PC-3 (cell line): Measurements from ENCODE around the gene CEP78. TPM values are rescaled to one million over a fixed set of nuclear protein-coding genes. Genes with fewer than 3 reads are reported as not detected.

Experiments
- ATAC-seq: fragments of 200-7000 bp; cut with Tn5 transposase; 2 replicates; pipeline ENCODE4 v1.9.1; 2020; ENCODE audit warnings: mild to moderate bottlenecking, moderate library complexity
- BruUV-seq: library from RNA; stranded (reverse); fragments of 400-500 nt; replicated peaks from 2 replicates; lab custom pipeline; 2021; lab: Mats Ljungman, UMichigan
- CTCF ChIA-PET: fragments of 300-600 bp; sonication (Branson Sonifier 250); formaldehyde crosslinking; loops from one replicate; lab custom pipeline; 2022; ENCODE audit warnings: antibody characterized with exemption; lab: Charles Lee
- POLR2A ChIA-PET: fragments of 300-600 bp; sonication (Branson Sonifier 250); formaldehyde crosslinking; loops from one replicate; lab custom pipeline; 2022; ENCODE audit warnings: antibody characterized with exemption; ENCODE audit not compliant: unreplicated experiment; lab: Charles Lee
- DNase-seq: peaks from one replicate; pipeline ENCODE4 v3.0.0-alpha.2; 2015
- H2AFZ ChIP-seq: fragments of 300-600 bp; sonication (generic); 2 replicates; pipeline ENCODE4 v1.6.0; 2016; ENCODE audit warnings: antibody characterized with exemption, low read length
- H3F3A ChIP-seq: fragments of 300-600 bp; sonication (generic); one replicate; pipeline ENCODE4 v1.6.0; 2017; ENCODE audit warnings: antibody characterized with exemption, low read length, control low read depth, mild to moderate bottlenecking; ENCODE audit not compliant: unreplicated experiment
- H3K27ac ChIP-seq: fragments of 300-600 bp; sonication (generic); 2 replicates; pipeline ENCODE4 v1.5.1; 2016; ENCODE audit warnings: mild to moderate bottlenecking, low read length
- H3K27me3 ChIP-seq: fragments of 300-600 bp; sonication (generic); 2 replicates; pipeline ENCODE4 v1.6.1; 2016; ENCODE audit warnings: low read length, mixed read lengths
- H3K36me3 ChIP-seq: fragments of 300-600 bp; sonication (generic); 2 replicates; pipeline ENCODE4 v1.6.1; 2016; ENCODE audit warnings: low read depth, mixed run types, low read length, mixed read lengths
- H3K4me1 ChIP-seq: fragments of 300-600 bp; sonication (generic); 2 replicates; pipeline ENCODE4 v1.5.1; 2016; ENCODE audit warnings: low read length; ENCODE audit not compliant: insufficient read depth
- H3K4me2 ChIP-seq: fragments of 300-600 bp; sonication (generic); 2 replicates; pipeline ENCODE4 v1.6.0; 2016; ENCODE audit warnings: low read length
- H3K4me3 ChIP-seq: fragments of 300-600 bp; sonication (generic); 2 replicates; pipeline ENCODE4 v1.5.1; 2016; ENCODE audit warnings: mild to moderate bottlenecking, low read length, mixed read lengths
- H3K79me2 ChIP-seq: fragments of 300-600 bp; sonication (generic); 2 replicates; pipeline ENCODE4 v1.6.1; 2017; ENCODE audit warnings: low read length, mixed read lengths
- H3K9ac ChIP-seq: fragments of 300-600 bp; sonication (generic); 2 replicates; pipeline ENCODE4 v1.6.0; 2016; ENCODE audit warnings: mild to moderate bottlenecking, low read length
- H3K9me2 ChIP-seq: fragments of 300-600 bp; sonication (generic); replicated peaks from 2 replicates; pipeline ENCODE4 v1.6.1; 2016; ENCODE audit warnings: mixed run types, low read length, mixed read lengths
- H3K9me3 ChIP-seq: fragments of 300-600 bp; sonication (generic); 2 replicates; pipeline ENCODE4 v1.6.1; 2016; ENCODE audit warnings: low read length, mixed read lengths
- H4K20me1 ChIP-seq: fragments of 300-600 bp; sonication (generic); 2 replicates; pipeline ENCODE4 v1.6.1; 2016; ENCODE audit warnings: low read length, mixed read lengths
- EZH2 ChIP-seq: fragments of 300-600 bp; sonication (generic); IDR thresholded peaks from one replicate; pipeline ENCODE4 v1.6.1; 2017; ENCODE audit warnings: antibody characterized with exemption, mild to moderate bottlenecking, low read length; ENCODE audit not compliant: unreplicated experiment
- EZH2phosphoT487 ChIP-seq: fragments of 300-600 bp; sonication (generic); IDR thresholded peaks from 2 replicates; pipeline ENCODE4 v1.6.1; 2018; ENCODE audit warnings: mild to moderate bottlenecking, antibody characterized with exemption, low read length, borderline replicate concordance
- intact Hi-C: fragments of 100-400 bp; cut with micrococcal nuclease; formaldehyde crosslinking; loops from 2 replicates; pipeline ENCODE4 v1.9.0; 2023
- total RNA-seq: library from RNA; depleted of rRNA; stranded (reverse); fragments of >200 nt; gene quantifications from 2 replicates; pipeline ENCODE4 v1.2.3, GENCODE V29; 2014
- TF ChIP-seq, protein P1 (sequence below): fragments of 300-600 bp; sonication (generic); conservative IDR thresholded peaks from 2 replicates; pipeline ENCODE4 v1.5.1; 2017; ENCODE audit warnings: antibody characterized with exemption, low read depth, mild to moderate bottlenecking, low read length

CEP78 gene
- total RNA-seq, 1 experiment from 2014 or later: 52.5 TPM

DNA sequence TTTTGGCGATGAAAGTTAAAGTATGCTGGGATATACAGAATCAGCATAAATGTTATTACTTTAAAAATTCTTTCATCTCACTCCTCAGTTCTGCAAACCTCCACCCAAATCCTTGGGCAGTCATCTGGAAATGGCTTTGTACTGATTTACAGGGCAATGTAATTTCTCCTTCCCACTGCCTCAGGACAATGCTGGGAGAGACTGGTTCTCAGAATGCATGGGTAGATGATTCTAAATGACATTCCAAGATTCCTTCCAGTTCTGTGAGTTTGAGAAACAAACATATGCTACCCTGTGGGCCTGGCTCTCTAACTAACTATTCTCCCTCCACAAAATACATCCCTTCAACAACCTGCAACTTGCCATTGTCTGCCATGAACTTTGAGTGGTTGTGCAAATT is 53.6 kb downstream of the CEP78 start:
- Histone ChIP-seq H3K4me2 (no peak overlapping the region), H3F3A (no peaks in the 10 kb centered on the region), H2AFZ (no peak overlapping the region), H3K9ac (no peak overlapping the region), H4K20me1 (no peaks in the 10 kb centered on the region), H3K27me3 (no peaks in the 10 kb centered on the region), H3K9me3 (no peaks in the 10 kb centered on the region), H3K4me1 (no peaks in the 10 kb centered on the region), H3K36me3 (no peaks in the 10 kb centered on the region), H3K9me2 (no peaks in the 10 kb centered on the region), H3K79me2 (no peaks in the 10 kb centered on the region), H3K4me3 (no peak overlapping the region), H3K27ac (no peak overlapping the region)
- intact Hi-C loops: no loop called here
- no peak for ATAC-seq
- TF ChIP-seq EZH2phosphoT487 (no peak), EZH2 (no peak)
- TF ChIP-seq, protein P1, sequence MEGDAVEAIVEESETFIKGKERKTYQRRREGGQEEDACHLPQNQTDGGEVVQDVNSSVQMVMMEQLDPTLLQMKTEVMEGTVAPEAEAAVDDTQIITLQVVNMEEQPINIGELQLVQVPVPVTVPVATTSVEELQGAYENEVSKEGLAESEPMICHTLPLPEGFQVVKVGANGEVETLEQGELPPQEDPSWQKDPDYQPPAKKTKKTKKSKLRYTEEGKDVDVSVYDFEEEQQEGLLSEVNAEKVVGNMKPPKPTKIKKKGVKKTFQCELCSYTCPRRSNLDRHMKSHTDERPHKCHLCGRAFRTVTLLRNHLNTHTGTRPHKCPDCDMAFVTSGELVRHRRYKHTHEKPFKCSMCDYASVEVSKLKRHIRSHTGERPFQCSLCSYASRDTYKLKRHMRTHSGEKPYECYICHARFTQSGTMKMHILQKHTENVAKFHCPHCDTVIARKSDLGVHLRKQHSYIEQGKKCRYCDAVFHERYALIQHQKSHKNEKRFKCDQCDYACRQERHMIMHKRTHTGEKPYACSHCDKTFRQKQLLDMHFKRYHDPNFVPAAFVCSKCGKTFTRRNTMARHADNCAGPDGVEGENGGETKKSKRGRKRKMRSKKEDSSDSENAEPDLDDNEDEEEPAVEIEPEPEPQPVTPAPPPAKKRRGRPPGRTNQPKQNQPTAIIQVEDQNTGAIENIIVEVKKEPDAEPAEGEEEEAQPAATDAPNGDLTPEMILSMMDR: no peak
- ChIA-PET POLR2A (no interaction called here), CTCF (no interaction called here)
- no TSS peak for BruUV-seq
- DNase-seq: no peak

DNA sequence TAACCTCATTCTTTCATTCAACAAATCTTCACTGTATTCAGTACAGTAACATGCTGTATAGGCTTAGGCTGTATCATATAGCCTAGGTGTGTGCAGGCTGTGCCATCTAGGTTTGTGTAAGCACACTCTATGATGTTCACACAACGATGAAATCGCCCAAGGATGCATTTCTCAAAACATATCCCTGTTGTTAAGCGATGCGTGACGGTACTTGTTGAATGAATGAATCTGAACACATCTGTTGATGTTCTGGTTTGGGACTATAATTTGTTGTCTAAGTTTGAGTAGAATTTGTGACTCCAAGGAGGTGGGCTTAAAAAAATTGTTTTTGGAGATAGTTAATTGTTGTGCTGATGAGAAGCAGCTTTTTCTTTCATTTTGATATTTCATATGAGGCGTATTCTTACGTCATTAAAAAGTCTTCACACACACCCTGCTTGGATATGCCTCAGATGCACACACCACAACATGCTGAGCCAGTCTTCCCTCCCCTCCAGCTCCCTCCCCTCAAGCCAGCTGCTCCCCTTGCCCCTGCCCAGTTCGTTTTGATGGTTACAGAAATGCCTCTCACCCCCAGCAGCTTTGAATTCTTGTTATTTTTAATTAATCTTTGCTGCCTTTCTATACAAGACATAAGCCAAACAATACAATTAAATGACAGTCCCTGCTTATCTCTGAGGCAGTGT is 55.5 kb downstream of the CEP78 start:
- Histone ChIP-seq H3K9me3 (no peaks in the 10 kb centered on the region), H3F3A (no peaks in the 10 kb centered on the region), H3K4me1 (peaks cover 7% of the 10 kb centered on the region), H4K20me1 (no peaks in the 10 kb centered on the region), H3K9me2 (no peaks in the 10 kb centered on the region), H3K36me3 (no peaks in the 10 kb centered on the region), H3K27ac (no peak overlapping the region), H2AFZ (no peak overlapping the region), H3K4me3 (no peak overlapping the region), H3K79me2 (no peaks in the 10 kb centered on the region), H3K9ac (no peak overlapping the region), H3K27me3 (no peaks in the 10 kb centered on the region), H3K4me2 (no peak overlapping the region)
- ChIA-PET CTCF (no interaction called here), POLR2A (no interaction called here)
- DNase-seq (no peak), ATAC-seq (no peak)
- BruUV-seq: no TSS peak
- TF ChIP-seq EZH2phosphoT487 (no peak), EZH2 (no peak)
- TF ChIP-seq, protein P1: no peak
- intact Hi-C loops: no loop called here

DNA sequence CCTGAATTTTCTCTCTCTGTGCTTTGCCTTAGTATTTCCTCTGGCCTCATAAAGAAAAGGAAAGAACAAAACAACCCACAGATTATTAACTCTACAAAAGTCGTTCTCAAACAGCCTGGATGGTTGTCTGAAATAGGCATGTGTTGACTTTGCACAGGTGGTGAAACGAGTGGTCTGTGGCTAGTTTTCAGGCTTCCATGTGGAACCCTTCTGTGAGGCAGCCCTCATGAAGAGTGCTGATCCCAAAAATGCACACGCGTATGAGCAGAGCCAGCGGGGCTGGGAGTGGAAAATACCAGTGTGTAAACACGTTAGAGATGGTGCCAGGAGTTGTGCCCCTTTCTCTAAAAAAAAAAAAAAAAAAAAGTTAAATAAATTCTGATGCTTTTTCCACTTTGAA is 56.2 kb downstream of the CEP78 start:
- Histone ChIP-seq H2AFZ (no peak overlapping the region), H3K36me3 (no peaks in the 10 kb centered on the region)

More for the DNA sequence above, 56.2 kb downstream of the CEP78 start:
- H3K9me2 ChIP-seq: no peaks in the 10 kb centered on the region
- H3K4me1 ChIP-seq: peaks cover 7% of the 10 kb centered on the region
- no peak overlapping the region for H3K9ac ChIP-seq
- peaks cover under 1% of the 10 kb centered on the region; the same call in 1 of the 2 replicates for H3K79me2 ChIP-seq
- H3F3A ChIP-seq: no peaks in the 10 kb centered on the region
- H3K27ac ChIP-seq: no peak overlapping the region
- POLR2A ChIA-PET: no interaction called here
- no peaks in the 10 kb centered on the region for H3K9me3 ChIP-seq
- intact Hi-C loops: no loop called here
- ATAC-seq (no peak), DNase-seq (no peak)
- TF ChIP-seq EZH2: no peak
- TF ChIP-seq EZH2phosphoT487: no peak
- TF ChIP-seq, protein P1: no peak
- H4K20me1 ChIP-seq: no peaks in the 10 kb centered on the region
- CTCF ChIA-PET: no interaction called here
- no peak overlapping the region for H3K4me2 ChIP-seq
- H3K4me3 ChIP-seq: no peak overlapping the region
- BruUV-seq: no TSS peak
- H3K27me3 ChIP-seq: no peaks in the 10 kb centered on the region
